IMR-90 (cell line): ENCODE results near the gene STARD6. TPM values are rescaled to one million over a fixed set of nuclear protein-coding genes. Genes with fewer than 3 reads are reported as not detected.

Experiments used
- ATAC-seq: fragments of 200-7000 bp; cut with Tn5 transposase; 2 replicates; pipeline ENCODE4 v1.9.1; 2020; ENCODE audit warnings: low read depth, mild to moderate bottlenecking, moderate library complexity
- BruUV-seq: library from RNA; stranded (reverse); fragments of 400-500 nt; replicated peaks from 2 replicates; lab custom pipeline; 2021; lab: Mats Ljungman, UMichigan
- CTCF ChIA-PET: fragments of 300-600 bp; formaldehyde crosslinking; extraction: SDS; loops from one replicate; lab custom pipeline; 2021; ENCODE audit warnings: antibody characterized with exemption; lab: Yijun Ruan, JAX
- POLR2A ChIA-PET: fragments of 300-600 bp; sonication (Branson Sonifier 250); formaldehyde crosslinking; loops from one replicate; lab custom pipeline; 2022; ENCODE audit warnings: antibody characterized with exemption; ENCODE audit not compliant: unreplicated experiment; lab: Charles Lee
- DNase-seq: peaks from one replicate; pipeline ENCODE4 v3.0.0; 2013
- H2AFZ ChIP-seq: replicated peaks from 2 replicates; pipeline ENCODE3; 2013; ENCODE audit warnings: low read length, mild to moderate bottlenecking; ENCODE audit not compliant: poor library complexity
- H2AK5ac ChIP-seq: 2 replicates; pipeline ENCODE4 v1.6.1; 2013; ENCODE audit warnings: low read depth, low read length, inconsistent platforms
- H2AK9ac ChIP-seq: replicated peaks from 2 replicates; pipeline ENCODE3; 2013; ENCODE audit warnings: mild to moderate bottlenecking, low read depth, low read length, moderate library complexity; ENCODE audit not compliant: poor library complexity
- H2BK120ac ChIP-seq: 2 replicates; pipeline ENCODE4 v1.6.1; 2013; ENCODE audit warnings: low read depth, low read length, inconsistent platforms
- H2BK15ac ChIP-seq: 3 replicates; pipeline ENCODE4 v1.6.1; 2013; ENCODE audit warnings: low read depth, low read length, inconsistent platforms
- H2BK20ac ChIP-seq: 2 replicates; pipeline ENCODE4 v1.6.1; 2013; ENCODE audit warnings: low read depth, mild to moderate bottlenecking, inconsistent platforms, low read length, moderate library complexity
- H2BK5ac ChIP-seq: 2 replicates; pipeline ENCODE4 v1.6.1; 2013; ENCODE audit warnings: mild to moderate bottlenecking, low read depth, low read length, inconsistent platforms; ENCODE audit not compliant: poor library complexity, severe bottlenecking
- H3K14ac ChIP-seq: replicated peaks from 2 replicates; pipeline ENCODE4 v1.6.1; 2013; ENCODE audit warnings: low read depth, low read length, inconsistent platforms
- H3K18ac ChIP-seq: 2 replicates; pipeline ENCODE4 v1.6.1; 2013; ENCODE audit warnings: low read depth, low read length, control low read depth
- H3K23ac ChIP-seq: 2 replicates; pipeline ENCODE4 v1.6.1; 2013; ENCODE audit warnings: low read depth, low read length, inconsistent platforms
- H3K27ac ChIP-seq: 2 replicates; pipeline ENCODE4 v1.5.1; 2013; ENCODE audit warnings: mild to moderate bottlenecking, control low read depth, low read length; ENCODE audit not compliant: insufficient read depth
- H3K27me3 ChIP-seq: 2 replicates; pipeline ENCODE4 v1.6.1; 2013; ENCODE audit warnings: low read length; ENCODE audit not compliant: control insufficient read depth, insufficient read depth
- H3K36me3 ChIP-seq: 2 replicates; pipeline ENCODE4 v1.6.1; 2013; ENCODE audit warnings: low read length, mixed read lengths; ENCODE audit not compliant: control insufficient read depth, insufficient read depth
- H3K4ac ChIP-seq: 2 replicates; pipeline ENCODE4 v1.6.1; 2013; ENCODE audit warnings: low read depth, low read length, inconsistent platforms
- H3K4me1 ChIP-seq: 2 replicates; pipeline ENCODE4 v1.6.1; 2013; ENCODE audit warnings: low read length, mixed read lengths; ENCODE audit not compliant: control insufficient read depth, insufficient read depth
- H3K4me2 ChIP-seq: 2 replicates; pipeline ENCODE4 v1.6.1; 2013; ENCODE audit warnings: low read depth, mild to moderate bottlenecking, control low read depth, low read length, moderate library complexity
- H3K4me3 ChIP-seq: 2 replicates; pipeline ENCODE4 v1.5.1; 2013; ENCODE audit warnings: low read depth, mild to moderate bottlenecking, control low read depth, low read length, moderate library complexity; ENCODE audit not compliant: insufficient read depth
- H3K56ac ChIP-seq: 2 replicates; pipeline ENCODE4 v1.6.1; 2013; ENCODE audit warnings: low read length, inconsistent platforms; ENCODE audit not compliant: insufficient read depth; ENCODE audit errors: extremely low read depth
- H3K79me1 ChIP-seq, 2 experiments: 2 replicates each; pipeline ENCODE4 v1.6.1; 2013; ENCODE audit warnings: low read length in 2 of 2, inconsistent platforms in 1 of 2, low read depth in 1 of 2
- H3K9ac ChIP-seq: 2 replicates; pipeline ENCODE4 v1.6.1; 2013; ENCODE audit warnings: low read depth, low read length, control low read depth
- H3K9me1 ChIP-seq: 2 replicates; pipeline ENCODE4 v1.6.1; 2013; ENCODE audit warnings: low read length, inconsistent platforms; ENCODE audit not compliant: insufficient read depth
- H3K9me3 ChIP-seq: 2 replicates; pipeline ENCODE4 v1.6.1; 2013; ENCODE audit warnings: low read length; ENCODE audit not compliant: control insufficient read depth, insufficient read depth
- H4K20me1 ChIP-seq: 2 replicates; pipeline ENCODE4 v1.6.1; 2013; ENCODE audit warnings: low read length, inconsistent platforms; ENCODE audit not compliant: insufficient read depth
- H4K5ac ChIP-seq: 2 replicates; pipeline ENCODE4 v1.6.1; 2013; ENCODE audit warnings: mild to moderate bottlenecking, low read depth, low read length, control low read depth
- H4K8ac ChIP-seq, 2 experiments: 2 replicates each; pipeline ENCODE4 v1.6.1; 2013; ENCODE audit warnings: low read depth in 2 of 2, low read length in 2 of 2, control low read depth in 1 of 2, inconsistent platforms in 1 of 2
- H4K91ac ChIP-seq: 2 replicates; pipeline ENCODE4 v1.6.1; 2013; ENCODE audit warnings: low read depth, low read length, inconsistent platforms; ENCODE audit not compliant: insufficient read depth
- BHLHE40 ChIP-seq: fragments of 150-350 bp; IDR thresholded peaks from 2 replicates; pipeline ENCODE4 v1.6.1; 2016; ENCODE audit warnings: mild to moderate bottlenecking, low read depth, low read length
- CEBPB ChIP-seq: IDR thresholded peaks from 2 replicates; pipeline ENCODE4 v1.6.1; 2012; ENCODE audit warnings: low read depth, low read length, improper control_type of control experiment
- CHD1 ChIP-seq: IDR thresholded peaks from 2 replicates; pipeline ENCODE4 v1.6.1; 2012; ENCODE audit warnings: low read depth, low read length, improper control_type of control experiment
- MAZ ChIP-seq: IDR thresholded peaks from 2 replicates; pipeline ENCODE4 v1.6.1; 2012; ENCODE audit warnings: low read depth, mild to moderate bottlenecking, low read length, improper control_type of control experiment, moderate library complexity, borderline replicate concordance
- NFE2L2 ChIP-seq: fragments of 150-350 bp; IDR thresholded peaks from 2 replicates; pipeline ENCODE4 v1.6.1; 2016; ENCODE audit warnings: low read depth, mild to moderate bottlenecking, low read length
- POLR2A ChIP-seq: IDR thresholded peaks from 2 replicates; pipeline ENCODE4 v1.6.1; 2012; ENCODE audit warnings: mild to moderate bottlenecking, low read depth, low read length
- RFX5 ChIP-seq: IDR thresholded peaks from 2 replicates; pipeline ENCODE4 v1.8.0; 2012; ENCODE audit warnings: low read depth, mild to moderate bottlenecking, low read length, moderate library complexity
- SMC3 ChIP-seq: fragments of 150-350 bp; IDR thresholded peaks from 2 replicates; pipeline ENCODE4 v1.6.1; 2016; ENCODE audit warnings: low read depth, mild to moderate bottlenecking, antibody characterized with exemption, low read length, moderate library complexity
- WGBS, 2 experiments: methylation state at CpG; one replicate each; pipeline versions ENCODE4 v1.1.5 to v1.1.7; 2013; ENCODE audit warnings: missing lambda C conversion rate in 2 of 2; ENCODE audit not compliant: insufficient read length in 1 of 2; ENCODE audit errors: extremely low coverage in 2 of 2; 5-methylcytosine and 5-hydroxymethylcytosine counted together
- dilution Hi-C: fragments of 300-500 bp; cut with HindIII; formaldehyde crosslinking; loops from one replicate; pipeline ENCODE4 v1.14.3; 2018; ENCODE audit warnings: low sequenced_read_pairs; ENCODE audit not compliant: unreplicated experiment
- in situ Hi-C: fragments of 300-500 bp; cut with MboI; formaldehyde crosslinking; loops from 3 replicates; pipeline ENCODE4 v1.14.3; 2019; ENCODE audit warnings: low sequenced_read_pairs, inconsistent platforms, mixed read lengths
- intact Hi-C: fragments of 100-400 bp; cut with micrococcal nuclease; formaldehyde crosslinking; loops from 2 replicates; pipeline ENCODE4 v1.10.0; 2022
- polyA plus RNA-seq, 3 experiments: library from polyadenylated mRNA; depleted of rRNA; stranded (reverse); fragments of >200 nt; gene quantifications; 2 replicates each; pipeline ENCODE4 v1.2.3, GENCODE V29; 2012; ENCODE audit warnings: low replicate concordance in 1 of 3
- total RNA-seq: library from RNA; depleted of rRNA; stranded (reverse); fragments of >200 nt; gene quantifications from 2 replicates; pipeline ENCODE4 v1.2.3, GENCODE V29; 2012
- TF ChIP-seq, protein P1 (sequence below): fragments of 150-350 bp; IDR thresholded peaks from 2 replicates; pipeline ENCODE4 v1.6.1; 2016; ENCODE audit warnings: low read depth, mild to moderate bottlenecking, low read length, moderate library complexity, borderline replicate concordance
- TF ChIP-seq, protein P2 (sequence below): conservative IDR thresholded peaks from 2 replicates; pipeline ENCODE4 v1.5.1; 2012; ENCODE audit warnings: mild to moderate bottlenecking, low read depth, low read length, improper control_type of control experiment

Gene STARD6
- total and polyA plus RNA-seq, 2 of the 4 experiments (the other 2 are of a cell fraction) = not detected

DNA sequence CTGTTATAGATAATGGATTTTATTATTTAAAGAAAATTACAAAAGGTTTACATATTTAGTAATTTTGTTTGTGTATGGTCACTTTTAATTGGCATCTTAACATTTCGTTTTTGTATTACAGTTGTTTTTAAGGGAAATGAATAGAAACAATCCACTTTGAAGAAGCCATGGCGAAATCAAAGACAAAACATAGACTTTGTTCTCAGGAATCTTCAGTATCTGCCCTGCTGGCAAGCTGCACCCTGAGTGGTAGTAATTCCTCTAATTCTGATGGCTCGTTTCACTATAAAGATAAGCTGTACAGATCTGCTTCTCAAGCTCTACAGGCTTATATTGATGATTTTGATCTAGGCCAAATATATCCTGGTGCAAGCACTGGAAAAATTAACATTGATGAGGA lies 2.7 kb upstream of the STARD6 start:
- ChIA-PET POLR2A (no interaction called here), CTCF (interaction anchor here (0.5 to 1.2 kb wide), 3 partner anchors 26 to 332 kb away, joined by 3 read pairs; no protein-coding TSS in a partner anchor)
- H3K9me1 ChIP-seq = no peaks in the 10 kb centered on the region
- ATAC-seq (no peak), DNase-seq (peak; percentile 2)
- no peak overlapping the region for H2BK15ac ChIP-seq
- no peak overlapping the region for H3K4ac ChIP-seq
- no peak overlapping the region for H4K91ac ChIP-seq
- no peak overlapping the region for H2BK120ac ChIP-seq
- H2BK5ac ChIP-seq = no peak overlapping the region
- H3K4me2 ChIP-seq = no peak overlapping the region
- no CpG with 5 or more reads among the region's 3 CpGs for WGBS, 2 experiments
- no peaks in the 10 kb centered on the region for H3K4me1 ChIP-seq
- no peaks in the 10 kb centered on the region for H3K9me3 ChIP-seq
- no peak overlapping the region for H3K56ac ChIP-seq
- TF ChIP-seq RFX5 (no peak), POLR2A (no peak), NFE2L2 (no peak), SMC3 (no peak), CEBPB (no peak), MAZ (no peak), CHD1 (no peak), BHLHE40 (no peak)
- TF ChIP-seq, protein P1, sequence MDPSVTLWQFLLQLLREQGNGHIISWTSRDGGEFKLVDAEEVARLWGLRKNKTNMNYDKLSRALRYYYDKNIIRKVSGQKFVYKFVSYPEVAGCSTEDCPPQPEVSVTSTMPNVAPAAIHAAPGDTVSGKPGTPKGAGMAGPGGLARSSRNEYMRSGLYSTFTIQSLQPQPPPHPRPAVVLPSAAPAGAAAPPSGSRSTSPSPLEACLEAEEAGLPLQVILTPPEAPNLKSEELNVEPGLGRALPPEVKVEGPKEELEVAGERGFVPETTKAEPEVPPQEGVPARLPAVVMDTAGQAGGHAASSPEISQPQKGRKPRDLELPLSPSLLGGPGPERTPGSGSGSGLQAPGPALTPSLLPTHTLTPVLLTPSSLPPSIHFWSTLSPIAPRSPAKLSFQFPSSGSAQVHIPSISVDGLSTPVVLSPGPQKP = no peak
- TF ChIP-seq, protein P2, sequence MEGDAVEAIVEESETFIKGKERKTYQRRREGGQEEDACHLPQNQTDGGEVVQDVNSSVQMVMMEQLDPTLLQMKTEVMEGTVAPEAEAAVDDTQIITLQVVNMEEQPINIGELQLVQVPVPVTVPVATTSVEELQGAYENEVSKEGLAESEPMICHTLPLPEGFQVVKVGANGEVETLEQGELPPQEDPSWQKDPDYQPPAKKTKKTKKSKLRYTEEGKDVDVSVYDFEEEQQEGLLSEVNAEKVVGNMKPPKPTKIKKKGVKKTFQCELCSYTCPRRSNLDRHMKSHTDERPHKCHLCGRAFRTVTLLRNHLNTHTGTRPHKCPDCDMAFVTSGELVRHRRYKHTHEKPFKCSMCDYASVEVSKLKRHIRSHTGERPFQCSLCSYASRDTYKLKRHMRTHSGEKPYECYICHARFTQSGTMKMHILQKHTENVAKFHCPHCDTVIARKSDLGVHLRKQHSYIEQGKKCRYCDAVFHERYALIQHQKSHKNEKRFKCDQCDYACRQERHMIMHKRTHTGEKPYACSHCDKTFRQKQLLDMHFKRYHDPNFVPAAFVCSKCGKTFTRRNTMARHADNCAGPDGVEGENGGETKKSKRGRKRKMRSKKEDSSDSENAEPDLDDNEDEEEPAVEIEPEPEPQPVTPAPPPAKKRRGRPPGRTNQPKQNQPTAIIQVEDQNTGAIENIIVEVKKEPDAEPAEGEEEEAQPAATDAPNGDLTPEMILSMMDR = no peak
- intact Hi-C loops (no loop called here), in situ Hi-C loops (no loop called here), dilution Hi-C loops (no loop called here)
- H4K20me1 ChIP-seq = no peaks in the 10 kb centered on the region
- H3K79me1 ChIP-seq = peaks cover 3 to 6% of the 10 kb centered on the region in 2 experiments; a peak in 1 of 4 replicates
- no peak overlapping the region for H3K14ac ChIP-seq
- no peaks in the 10 kb centered on the region for H3K27me3 ChIP-seq
- no peak overlapping the region for H3K18ac ChIP-seq
- H3K23ac ChIP-seq = no peak overlapping the region
- no peak overlapping the region for H2AK5ac ChIP-seq
- H3K27ac ChIP-seq = no peak overlapping the region
- BruUV-seq = no TSS peak
- no peak overlapping the region for H4K8ac ChIP-seq
- H3K4me3 ChIP-seq = no peak overlapping the region
- no peak overlapping the region for H2AK9ac ChIP-seq
- no peak overlapping the region for H2BK20ac ChIP-seq
- no peak overlapping the region for H3K9ac ChIP-seq
- H2AFZ ChIP-seq = no peak overlapping the region
- no peak overlapping the region for H4K5ac ChIP-seq
- no peaks in the 10 kb centered on the region for H3K36me3 ChIP-seq
